HEK293 (cell line): Measurements from ENCODE around the gene FAIM.

Experiments used
- ATF2 ChIP-seq: fragments of 450-650 bp; formaldehyde crosslinking; IDR thresholded peaks from 2 replicates; pipeline ENCODE4 v1.5.1; 2016; ENCODE audit warnings: missing biosample characterization, missing genetic modification characterization, low read depth
- BCL6B ChIP-seq: fragments of 450-650 bp; formaldehyde crosslinking; IDR thresholded peaks from 2 replicates; pipeline ENCODE4 v1.5.1; 2017; ENCODE audit warnings: missing biosample characterization, missing genetic modification characterization
- KLF8 ChIP-seq: fragments of 450-650 bp; formaldehyde crosslinking; IDR thresholded peaks from 2 replicates; pipeline ENCODE4 v1.5.1; 2016; ENCODE audit warnings: missing biosample characterization, missing genetic modification characterization
- PBX3 ChIP-seq: sonication (generic); formaldehyde crosslinking; IDR thresholded peaks from 2 replicates; pipeline ENCODE4 v1.8.1; 2022; ENCODE audit warnings: mild to moderate bottlenecking, moderate library complexity, missing genetic modification reagents
- SALL2 ChIP-seq: fragments of 450-650 bp; formaldehyde crosslinking; IDR thresholded peaks from 2 replicates; pipeline ENCODE4 v1.5.0; 2017; ENCODE audit warnings: missing biosample characterization, mild to moderate bottlenecking, missing genetic modification characterization, borderline replicate concordance
- ZBTB8A ChIP-seq: fragments of 450-650 bp; formaldehyde crosslinking; IDR thresholded peaks from 2 replicates; pipeline ENCODE4 v1.5.1; 2016; ENCODE audit warnings: missing biosample characterization, missing genetic modification characterization
- ZFP41 ChIP-seq: fragments of 450-650 bp; formaldehyde crosslinking; IDR thresholded peaks from 2 replicates; pipeline ENCODE4 v1.5.1; 2016; ENCODE audit warnings: missing biosample characterization, missing genetic modification characterization, borderline replicate concordance
- ZNF157 ChIP-seq: fragments of 450-650 bp; formaldehyde crosslinking; IDR thresholded peaks from 2 replicates; pipeline ENCODE4 v1.5.1; 2016; ENCODE audit warnings: missing biosample characterization, missing genetic modification characterization
- ZNF18 ChIP-seq: fragments of 450-650 bp; formaldehyde crosslinking; IDR thresholded peaks from 2 replicates; pipeline ENCODE4 v1.5.1; 2016; ENCODE audit warnings: missing biosample characterization, missing genetic modification characterization
- ZNF19 ChIP-seq: fragments of 450-650 bp; formaldehyde crosslinking; IDR thresholded peaks from 2 replicates; pipeline ENCODE4; 2016; ENCODE audit warnings: missing biosample characterization, missing genetic modification characterization, low read depth
- ZNF2 ChIP-seq: fragments of 450-650 bp; formaldehyde crosslinking; IDR thresholded peaks from 2 replicates; pipeline ENCODE4 v1.5.1; 2016; ENCODE audit warnings: missing biosample characterization, missing genetic modification characterization
- ZNF26 ChIP-seq: fragments of 450-650 bp; formaldehyde crosslinking; IDR thresholded peaks from 2 replicates; pipeline ENCODE4 v1.5.1; 2016; ENCODE audit warnings: missing biosample characterization, missing genetic modification characterization
- ZNF391 ChIP-seq: fragments of 450-650 bp; formaldehyde crosslinking; IDR thresholded peaks from 2 replicates; pipeline ENCODE4 v1.5.1; 2016; ENCODE audit warnings: low read depth, missing biosample characterization, missing genetic modification characterization, borderline replicate concordance
- ZNF423 ChIP-seq: fragments of 450-650 bp; formaldehyde crosslinking; IDR thresholded peaks from 2 replicates; pipeline ENCODE4 v1.5.1; 2016; ENCODE audit warnings: missing biosample characterization, missing genetic modification characterization
- ZNF501 ChIP-seq: fragments of 450-650 bp; formaldehyde crosslinking; IDR thresholded peaks from 2 replicates; pipeline ENCODE4 v1.5.1; 2016; ENCODE audit warnings: missing biosample characterization, missing genetic modification characterization
- ZNF548 ChIP-seq: fragments of 450-650 bp; formaldehyde crosslinking; IDR thresholded peaks from 2 replicates; pipeline ENCODE4 v1.5.1; 2016; ENCODE audit warnings: missing biosample characterization, missing genetic modification characterization
- ZNF558 ChIP-seq: fragments of 450-650 bp; formaldehyde crosslinking; IDR thresholded peaks from 2 replicates; pipeline ENCODE4 v1.5.1; 2016; ENCODE audit warnings: missing biosample characterization, missing genetic modification characterization
- ZNF585B ChIP-seq: fragments of 450-650 bp; formaldehyde crosslinking; IDR thresholded peaks from 2 replicates; pipeline ENCODE4 v1.5.1; 2016; ENCODE audit warnings: missing biosample characterization, missing genetic modification characterization
- ZNF600 ChIP-seq: fragments of 450-650 bp; formaldehyde crosslinking; IDR thresholded peaks from 2 replicates; pipeline ENCODE4 v1.5.1; 2016; ENCODE audit warnings: missing biosample characterization, missing genetic modification characterization
- ZNF624 ChIP-seq: fragments of 450-650 bp; formaldehyde crosslinking; IDR thresholded peaks from 2 replicates; pipeline ENCODE4 v1.5.1; 2017; ENCODE audit warnings: missing biosample characterization, missing genetic modification characterization
- ZNF645 ChIP-seq: fragments of 450-650 bp; formaldehyde crosslinking; IDR thresholded peaks from 2 replicates; pipeline ENCODE4; 2016; ENCODE audit warnings: missing biosample characterization, missing genetic modification characterization
- ZNF776 ChIP-seq: fragments of 450-650 bp; formaldehyde crosslinking; IDR thresholded peaks from 2 replicates; pipeline ENCODE4 v1.5.0; 2017; ENCODE audit warnings: missing biosample characterization, missing genetic modification characterization, borderline replicate concordance
- ZNF785 ChIP-seq: fragments of 450-650 bp; formaldehyde crosslinking; IDR thresholded peaks from 2 replicates; pipeline ENCODE4 v1.5.1; 2016; ENCODE audit warnings: missing biosample characterization, missing genetic modification characterization
- TF ChIP-seq, protein P1 (sequence below): fragments of 450-650 bp; formaldehyde crosslinking; IDR thresholded peaks from 2 replicates; pipeline ENCODE4 v1.5.1; 2016; ENCODE audit warnings: missing biosample characterization, missing genetic modification characterization

FAIM gene

DNA sequence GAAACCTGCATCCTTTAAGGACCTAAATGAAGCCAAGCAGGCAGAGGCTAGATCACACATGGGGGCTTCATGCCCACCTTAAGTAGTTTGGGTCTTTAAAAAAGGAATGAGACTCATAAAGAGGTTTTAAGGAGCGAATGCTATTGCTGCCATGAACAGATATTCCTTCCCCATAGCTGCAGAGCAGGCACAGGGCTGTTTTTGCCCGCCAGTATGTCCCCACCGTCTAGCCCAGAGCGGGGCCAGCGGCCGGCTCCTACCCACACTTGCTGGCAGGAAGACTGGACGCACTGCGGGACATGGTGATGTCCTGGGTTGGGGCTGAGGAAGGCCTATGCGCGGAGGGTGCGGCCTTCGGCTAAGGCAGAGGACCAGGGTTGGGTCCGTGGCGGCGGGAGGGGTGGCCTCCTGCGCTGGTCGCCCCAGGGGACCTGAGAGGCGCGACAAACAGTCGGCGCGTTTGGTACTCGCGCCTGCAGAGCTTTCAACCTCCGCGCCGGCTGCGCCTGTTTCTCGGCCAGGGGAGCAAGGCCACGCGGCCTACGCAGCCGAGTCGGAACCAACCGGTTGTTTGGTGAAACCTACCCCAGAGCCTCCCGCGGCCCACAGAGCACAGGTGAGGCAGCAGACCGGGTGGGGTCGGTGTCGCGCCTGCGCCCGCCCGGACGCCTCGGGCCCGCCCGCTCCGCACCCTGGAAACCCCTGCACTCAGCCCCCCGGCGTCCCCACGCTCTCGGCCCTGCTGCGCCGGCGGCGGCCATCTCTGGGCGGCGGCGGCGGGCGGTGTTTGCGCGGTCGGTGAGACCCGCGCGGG, at the start of gene FAIM (continued):
- 0 out of 2 replicates have a peak, but pooled peaks have one; percentile 20 for TF ChIP-seq ZNF18 (tag by site-specific recombination)
- no peak for TF ChIP-seq ZNF776 (tag by site-specific recombination)
- 0 out of 2 replicates have a peak, but pooled peaks have one; percentile 26 for TF ChIP-seq ZNF624 (tag by site-specific recombination)
- TF ChIP-seq ZNF785 (tag by site-specific recombination) = peak; percentile 77; the same call in 1 of the 2 replicates
- TF ChIP-seq, protein P1, sequence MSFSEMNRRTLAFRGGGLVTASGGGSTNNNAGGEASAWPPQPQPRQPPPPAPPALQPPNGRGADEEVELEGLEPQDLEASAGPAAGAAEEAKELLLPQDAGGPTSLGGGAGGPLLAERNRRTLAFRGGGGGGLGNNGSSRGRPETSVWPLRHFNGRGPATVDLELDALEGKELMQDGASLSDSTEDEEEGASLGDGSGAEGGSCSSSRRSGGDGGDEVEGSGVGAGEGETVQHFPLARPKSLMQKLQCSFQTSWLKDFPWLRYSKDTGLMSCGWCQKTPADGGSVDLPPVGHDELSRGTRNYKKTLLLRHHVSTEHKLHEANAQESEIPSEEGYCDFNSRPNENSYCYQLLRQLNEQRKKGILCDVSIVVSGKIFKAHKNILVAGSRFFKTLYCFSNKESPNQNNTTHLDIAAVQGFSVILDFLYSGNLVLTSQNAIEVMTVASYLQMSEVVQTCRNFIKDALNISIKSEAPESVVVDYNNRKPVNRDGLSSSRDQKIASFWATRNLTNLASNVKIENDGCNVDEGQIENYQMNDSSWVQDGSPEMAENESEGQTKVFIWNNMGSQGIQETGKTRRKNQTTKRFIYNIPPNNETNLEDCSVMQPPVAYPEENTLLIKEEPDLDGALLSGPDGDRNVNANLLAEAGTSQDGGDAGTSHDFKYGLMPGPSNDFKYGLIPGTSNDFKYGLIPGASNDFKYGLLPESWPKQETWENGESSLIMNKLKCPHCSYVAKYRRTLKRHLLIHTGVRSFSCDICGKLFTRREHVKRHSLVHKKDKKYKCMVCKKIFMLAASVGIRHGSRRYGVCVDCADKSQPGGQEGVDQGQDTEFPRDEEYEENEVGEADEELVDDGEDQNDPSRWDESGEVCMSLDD (tag by site-specific recombination) = peak; percentile 47; the same call in 1 of the 2 replicates
- no peak for TF ChIP-seq ZNF558 (tag by site-specific recombination)
- TF ChIP-seq ZNF501 (tag by site-specific recombination) = peak; percentile 69; the same call in 1 of the 2 replicates
- TF ChIP-seq ZNF2 (tag by site-specific recombination) = peak; percentile 54; the same call in 1 of the 2 replicates
- no peak for TF ChIP-seq ZNF548 (tag by site-specific recombination)
- peak; percentile 66 for TF ChIP-seq PBX3 (CRISPR knock-in tag)
- no peak for TF ChIP-seq ZNF645
- no peak for TF ChIP-seq ZNF26 (tag by site-specific recombination)
- TF ChIP-seq ZNF600 (tag by site-specific recombination) = peak; percentile 92
- TF ChIP-seq BCL6B = no peak
- no peak for TF ChIP-seq ZNF585B
- no peak for TF ChIP-seq SALL2 (tag by site-specific recombination)
- TF ChIP-seq ZNF391 (tag by site-specific recombination) = 0 out of 2 replicates have a peak, but pooled peaks have one; percentile 51
- peak; percentile 95 for TF ChIP-seq ZNF423
- no peak for TF ChIP-seq ZNF19 (tag by site-specific recombination)
- TF ChIP-seq ZFP41 (tag by site-specific recombination) = no peak
- TF ChIP-seq ATF2 (tag by site-specific recombination) = no peak
- TF ChIP-seq KLF8 = peak; percentile 65; the same call in 1 of the 2 replicates
- TF ChIP-seq ZBTB8A (tag by site-specific recombination) = peak; percentile 85
- TF ChIP-seq ZNF157 (tag by site-specific recombination) = no peak
